ENCODE results near the gene COL18A1. TPM values are rescaled to one million over a fixed set of nuclear protein-coding genes. Genes with fewer than 3 reads are reported as not detected.
"Not testable (repeated sequence)": the region's sequence is repeated elsewhere in the genome, so short reads cannot be mapped to it uniquely, and the experiment has no call there.

Gene COL18A1
- total and polyA plus RNA-seq, 9 of the 15 experiments (the other 6 are each of a cell fraction or from before 2014, with no cell fraction given), result 0.14 to 16.4 (median 2.0) TPM

- WGBS (ENCODE audit: insufficient coverage, low coverage, missing lambda C conversion rate), result 50% methylated on average over 3 of the region's 4 CpGs
- H2AFZ ChIP-seq (ENCODE audit: low read depth, low read length); H3K27ac ChIP-seq (ENCODE audit: extremely low read depth, low read depth, low read length); H3K36me3 ChIP-seq (ENCODE audit: control insufficient read depth, insufficient read depth, low read length); H3K9me3 ChIP-seq (replicated peaks; ENCODE audit: control insufficient read depth, insufficient read depth, low read depth, low read length); BruUV-seq (replicated peaks); H3K9ac ChIP-seq (ENCODE audit: insufficient read depth in 1 of 2, low read depth in 2 of 2, low read length in 2 of 2); H3K27me3 ChIP-seq (ENCODE audit: control insufficient read depth in 2 of 2, insufficient read depth in 2 of 2, low read length in 2 of 2); CTCF ChIA-PET (ENCODE audit: low intra/inter-chr PET ratio); H3K4me2 ChIP-seq (ENCODE audit: insufficient read depth, low read length); DNase-seq (ENCODE audit: extremely low read depth in 1 of 4, low spot score in 3 of 4); FAIRE-seq; ATAC-seq; in situ Hi-C loops (cut with MboI); H3K9me1 ChIP-seq (ENCODE audit: control insufficient read depth, insufficient read depth, low read length); H3K79me2 ChIP-seq (ENCODE audit: control insufficient read depth, insufficient read depth, low read length); H3K4me3 ChIP-seq; intact Hi-C loops (cut with micrococcal nuclease): not testable (repeated sequence)
- TF ChIP-seq KDM1A (IDR thresholded peaks at IDR 0.05), result peak; percentile 15 to 46; a peak in 1 of 4 replicates
- peak; percentile 35 for TF ChIP-seq ZNF146 (CRISPR knock-in tag; IDR thresholded peaks at IDR 0.05; ENCODE audit: unreplicated experiment)
- 0 out of 2 replicates have a peak, but pooled peaks have one; percentile 23 for TF ChIP-seq SMARCA5 (IDR thresholded peaks at IDR 0.05)
- POLR2A ChIA-PET, result interaction anchor here (1.2 kb wide), 1 partner anchor 15 kb away, joined by 3 read pairs; no protein-coding TSS in a partner anchor
- H3K4me1 ChIP-seq (replicated peaks in 1 of 2; ENCODE audit: control insufficient read depth in 2 of 2, insufficient read depth in 2 of 2, low read length in 2 of 2), result peaks cover 0 to 52% of the 10 kb centered on the region in 2 experiments; a peak in 3 of 5 replicates
- H4K20me1 ChIP-seq (replicated peaks; ENCODE audit: control insufficient read depth, insufficient read depth, low read length), result peaks cover 24% of the 10 kb centered on the region
These were observed 98.3 kb downstream of the COL18A1 start for GRCh38 chr21:45503226-45503625.

- BruUV-seq (replicated peaks), result no TSS peak
- Histone ChIP-seq H3K4me2 (ENCODE audit: insufficient read depth, low read length) (no peak overlapping the region), H3K27ac (ENCODE audit: extremely low read depth, low read depth, low read length) (no peak overlapping the region), H2AFZ (ENCODE audit: low read depth, low read length) (no peak overlapping the region), H3K4me1 (replicated peaks in 1 of 2; ENCODE audit: control insufficient read depth in 2 of 2, insufficient read depth in 2 of 2, low read length in 2 of 2) (peaks cover 6 to 60% of the 10 kb centered on the region in 2 experiments; a peak in 4 of 5 replicates), H3K9ac (ENCODE audit: insufficient read depth in 1 of 2, low read depth in 2 of 2, low read length in 2 of 2) (no peak overlapping the region), H3K79me2 (ENCODE audit: control insufficient read depth, insufficient read depth, low read length) (no peaks in the 10 kb centered on the region), H4K20me1 (replicated peaks; ENCODE audit: control insufficient read depth, insufficient read depth, low read length) (peaks cover 24% of the 10 kb centered on the region), H3K9me3 (replicated peaks; ENCODE audit: control insufficient read depth, insufficient read depth, low read depth, low read length) (no peaks in the 10 kb centered on the region), H3K9me1 (ENCODE audit: control insufficient read depth, insufficient read depth, low read length) (no peaks in the 10 kb centered on the region), H3K27me3 (ENCODE audit: control insufficient read depth in 2 of 2, insufficient read depth in 2 of 2, low read length in 2 of 2) (no peaks in the 10 kb centered on the region), H3K36me3 (ENCODE audit: control insufficient read depth, insufficient read depth, low read length) (no peaks in the 10 kb centered on the region), H3K4me3 (no peak overlapping the region)
- DNase-seq (ENCODE audit: extremely low read depth in 1 of 4, low spot score in 3 of 4) (peak in 2 of 4 experiments; percentile 36 to 40), ATAC-seq (no peak), FAIRE-seq (no peak)
- TF ChIP-seq POLR3A (IDR thresholded peaks at IDR 0.05; ENCODE audit: borderline replicate concordance, extremely low read depth, insufficient read depth, insufficient read length) (no peak), POLR2G (IDR thresholded peaks at IDR 0.05; ENCODE audit: low read depth, low read length) (peak; percentile 22; the same call in 1 of the 2 replicates), MAFK (IDR thresholded peaks at IDR 0.05; ENCODE audit: low read length) (no peak)
- ChIA-PET CTCF (ENCODE audit: low intra/inter-chr PET ratio) (no interaction called here), POLR2A (interaction anchor here (0.6 kb wide), 1 partner anchor 18 kb away, joined by 4 read pairs; no protein-coding TSS in a partner anchor)
- intact Hi-C loops (cut with micrococcal nuclease) (no loop called here), in situ Hi-C loops (cut with MboI) (no loop called here)
- 60% methylated on average over 16 of the region's 22 CpGs for WGBS (ENCODE audit: insufficient coverage, low coverage, missing lambda C conversion rate)
These were observed 99.1 kb downstream of the COL18A1 start for GRCh38 chr21:45504021-45504515.
